ENCODE measurements around the gene IMMT.

Gene IMMT

DNA sequence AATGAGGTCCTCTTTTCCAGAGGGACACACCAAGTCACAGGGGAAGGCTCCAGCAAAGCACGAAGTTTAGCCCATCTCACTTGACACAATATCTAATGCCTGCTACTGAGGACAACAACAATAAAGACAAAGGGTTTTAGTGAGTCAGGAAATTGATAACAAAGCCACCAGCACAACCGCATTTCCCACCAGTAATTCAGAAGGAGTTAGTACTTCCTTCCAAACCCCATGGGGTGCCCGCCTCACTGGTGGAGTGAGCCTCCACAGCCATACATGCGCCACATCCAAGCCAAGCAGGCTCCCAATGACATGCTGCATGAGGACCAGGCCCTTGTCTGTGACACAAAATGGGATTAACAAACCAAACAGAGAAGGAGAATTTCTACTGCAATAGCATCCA lies 44.1 kb upstream of the IMMT start:
- no peak overlapping the region for H3K4me3 ChIP-seq (ENCODE audit: low read depth, low read length)
- no peak for DNase-seq (ENCODE audit: low read depth)
- TF ChIP-seq CTCF (conservative IDR thresholded peaks at IDR 0.05; ENCODE audit: low read depth, low read length) = no peak

GRCh38 chr2:86238354-86238753 lies 43.1 kb upstream of the IMMT start:
- no peak for DNase-seq (ENCODE audit: low read depth)
- TF ChIP-seq CTCF (conservative IDR thresholded peaks at IDR 0.05; ENCODE audit: low read depth, low read length) = no peak

GRCh38 chr2:86237172-86237571 lies 41.9 kb upstream of the IMMT start:
- TF ChIP-seq CTCF (conservative IDR thresholded peaks at IDR 0.05; ENCODE audit: low read depth, low read length) = no peak
- no peak for DNase-seq (ENCODE audit: low read depth)
- no peak overlapping the region for H3K4me3 ChIP-seq (ENCODE audit: low read depth, low read length)

More at GRCh38 chr2:86238354-86238753, 43.1 kb upstream of the IMMT start:
- H3K4me3 ChIP-seq (ENCODE audit: low read depth, low read length) = no peak overlapping the region

DNA sequence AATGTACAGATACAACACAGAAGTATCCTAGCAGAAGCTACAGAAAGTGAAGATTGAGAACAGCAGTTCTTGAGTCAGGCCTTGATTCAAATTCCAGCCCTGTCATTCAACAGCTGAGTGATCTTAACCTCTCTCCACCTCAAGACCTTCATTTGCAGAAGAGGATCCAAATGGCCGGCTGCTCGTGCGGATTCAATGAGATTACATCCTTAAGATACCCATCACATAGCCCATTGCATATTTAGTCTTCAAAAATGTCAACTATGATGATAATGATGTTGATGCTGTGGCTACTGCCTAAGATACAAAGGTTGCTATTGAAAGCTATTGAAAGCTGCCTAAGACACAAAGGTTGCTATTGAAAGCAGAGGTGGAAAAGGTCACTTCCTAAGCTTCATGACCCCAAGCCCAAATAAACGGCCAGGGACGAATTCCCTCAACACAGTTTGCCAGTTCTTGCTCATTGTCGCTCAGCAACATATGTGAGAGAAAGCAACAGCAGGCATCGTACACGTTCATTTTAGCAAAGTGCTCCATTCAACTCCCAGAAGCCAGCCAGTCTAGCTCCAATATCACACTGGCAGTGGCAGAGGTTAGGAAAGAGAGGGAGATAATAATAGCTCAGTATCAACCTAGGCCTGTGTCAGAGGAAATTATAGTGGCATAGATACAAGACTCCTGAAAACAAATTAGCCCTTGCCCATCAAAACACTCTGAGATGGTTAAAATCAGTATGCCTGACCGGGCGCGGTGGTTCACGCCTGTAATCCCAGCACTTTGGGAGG lies 40.1 kb upstream of the IMMT start:
- TF ChIP-seq CTCF (conservative IDR thresholded peaks at IDR 0.05; ENCODE audit: low read depth, low read length) = no peak
- no peak for DNase-seq (ENCODE audit: low read depth)
- H3K4me3 ChIP-seq (ENCODE audit: low read depth, low read length) = no peak overlapping the region

- DNase-seq (ENCODE audit: low read depth) = no peak
- H3K4me3 ChIP-seq (ENCODE audit: low read depth, low read length) = no peak overlapping the region
- TF ChIP-seq CTCF (conservative IDR thresholded peaks at IDR 0.05; ENCODE audit: low read depth, low read length) = no peak
These were observed 39.4 kb upstream of the IMMT start for GRCh38 chr2:86234563-86235131.

DNA sequence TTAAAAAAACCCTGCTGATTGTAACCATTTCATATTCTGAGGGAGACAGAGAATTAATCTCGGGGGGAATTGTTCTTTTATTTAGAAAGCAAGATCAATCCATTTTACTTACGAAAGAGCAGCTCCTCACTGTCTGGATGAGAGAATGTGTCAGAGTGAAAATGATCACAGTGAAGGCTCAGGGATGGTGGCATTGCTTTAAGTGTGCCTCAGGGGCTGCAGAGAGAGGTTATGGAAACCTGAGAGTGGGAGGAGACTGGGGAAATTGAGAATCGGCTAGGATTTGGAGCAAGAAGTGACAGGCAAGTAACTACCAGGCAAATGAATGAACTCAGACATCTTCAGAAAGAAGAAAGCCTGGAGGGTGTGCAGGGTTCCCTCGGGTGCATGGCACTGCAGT lies 38.2 kb upstream of the IMMT start:
- no peak for DNase-seq (ENCODE audit: low read depth)
- no peak for TF ChIP-seq CTCF (conservative IDR thresholded peaks at IDR 0.05; ENCODE audit: low read depth, low read length)
- no peak overlapping the region for H3K4me3 ChIP-seq (ENCODE audit: low read depth, low read length)

GRCh38 chr2:86232910-86233309 lies 37.6 kb upstream of the IMMT start:
- DNase-seq (ENCODE audit: low read depth) = no peak
- TF ChIP-seq CTCF (conservative IDR thresholded peaks at IDR 0.05; ENCODE audit: low read depth, low read length) = no peak

More at GRCh38 chr2:86232910-86233309, 37.6 kb upstream of the IMMT start:
- H3K4me3 ChIP-seq (ENCODE audit: low read depth, low read length) = no peak overlapping the region

All from choroid plexus epithelial cell (primary cell).